Measurements from ENCODE around the gene HNF1A. TPM values are rescaled to one million over a fixed set of nuclear protein-coding genes. Genes with fewer than 3 reads are reported as not detected.

Gene HNF1A
- total and polyA plus RNA-seq, 9 of the 15 experiments (the other 6 are each of a cell fraction or from before 2014, with no cell fraction given), result not detected

GRCh38 chr12:121015825-121016766, 37.8 kb downstream of the HNF1A start, which contains the start of gene C12orf43 (continued):
- peak; percentile 34; the same call in 1 of the 2 replicates for TF ChIP-seq TCF7L2 (IDR thresholded peaks at IDR 0.05; ENCODE audit: low read depth, low read length)
- TF ChIP-seq ZNF407 (IDR thresholded peaks at IDR 0.05; ENCODE audit: low read depth), result no peak
- no peak for TF ChIP-seq MAFK (IDR thresholded peaks at IDR 0.05; ENCODE audit: low read length)
- no peak for TF ChIP-seq MCM7 (IDR thresholded peaks at IDR 0.05)
- no peak for TF ChIP-seq HES1 (IDR thresholded peaks at IDR 0.05; ENCODE audit: low read depth)
- no peak for TF ChIP-seq ZC3H4 (CRISPR knock-in tag; IDR thresholded peaks at IDR 0.05; ENCODE audit: borderline replicate concordance)
- no peak for TF ChIP-seq SRF (CRISPR knock-in tag; IDR thresholded peaks at IDR 0.05)
- TF ChIP-seq ZNF197 (CRISPR knock-in tag; IDR thresholded peaks at IDR 0.05; ENCODE audit: low read depth), result peak; percentile 69; the same call in 1 of the 2 replicates
- TF ChIP-seq BCL6 (CRISPR knock-in tag; IDR thresholded peaks at IDR 0.05), result 0 out of 2 replicates have a peak, but pooled peaks have one; percentile 20
- peak; percentile 86 for TF ChIP-seq MXD1 (CRISPR knock-in tag; IDR thresholded peaks at IDR 0.05; ENCODE audit: borderline replicate concordance, poor library complexity, severe bottlenecking)
- TF ChIP-seq ATF6 (CRISPR knock-in tag; IDR thresholded peaks at IDR 0.05), result no peak

All from K562 (cell line).